H9 (cell line): ENCODE data around the gene DNAH8. TPM values are rescaled to one million over a fixed set of nuclear protein-coding genes. Genes with fewer than 3 reads are reported as not detected.

Experiments
- DNase-seq: peaks from one replicate; pipeline ENCODE4 v3.0.0-alpha.2; 2017
- H2AFZ ChIP-seq: one replicate; pipeline ENCODE4 v1.6.1; 2013; ENCODE audit warnings: mild to moderate bottlenecking, low read length, control low read depth, moderate library complexity
- H2AK5ac ChIP-seq: 2 replicates; pipeline ENCODE4 v1.6.1; 2013; ENCODE audit warnings: low read length, control low read depth, mixed read lengths; ENCODE audit not compliant: insufficient read length
- H2BK120ac ChIP-seq: one replicate; pipeline ENCODE4 v1.6.1; 2013; ENCODE audit warnings: low read depth, mild to moderate bottlenecking, low read length, control low read depth, inconsistent platforms; ENCODE audit not compliant: poor library complexity, severe bottlenecking
- H2BK12ac ChIP-seq: 2 replicates; pipeline ENCODE4 v1.6.1; 2013; ENCODE audit warnings: low read length, control low read depth, mixed read lengths, low read depth; ENCODE audit not compliant: insufficient read length
- H2BK15ac ChIP-seq: 2 replicates; pipeline ENCODE4 v1.6.1; 2013; ENCODE audit warnings: low read depth, low read length, control low read depth
- H2BK20ac ChIP-seq: one replicate; pipeline ENCODE4 v1.6.1; 2013; ENCODE audit warnings: low read depth, mild to moderate bottlenecking, low read length, control low read depth, inconsistent platforms; ENCODE audit not compliant: poor library complexity, severe bottlenecking
- H2BK5ac ChIP-seq: 2 replicates; pipeline ENCODE4 v1.6.1; 2013; ENCODE audit warnings: low read length, control low read depth, mixed read lengths; ENCODE audit not compliant: insufficient read length
- H3K14ac ChIP-seq: 2 replicates; pipeline ENCODE4 v1.6.1; 2013; ENCODE audit warnings: low read length, control low read depth; ENCODE audit not compliant: insufficient read depth
- H3K18ac ChIP-seq: 2 replicates; pipeline ENCODE4 v1.6.1; 2013; ENCODE audit warnings: low read depth, mild to moderate bottlenecking, mixed read lengths, low read length, control low read depth; ENCODE audit not compliant: insufficient read length
- H3K23ac ChIP-seq: 2 replicates; pipeline ENCODE4 v1.6.1; 2013; ENCODE audit warnings: low read length, control low read depth, mixed read lengths, low read depth; ENCODE audit not compliant: insufficient read length
- H3K23me2 ChIP-seq: 2 replicates; pipeline ENCODE4 v1.6.1; 2013; ENCODE audit warnings: low read depth, mild to moderate bottlenecking, mixed read lengths, low read length, control low read depth; ENCODE audit not compliant: insufficient read length, poor library complexity, severe bottlenecking
- H3K27ac ChIP-seq: 2 replicates; pipeline ENCODE4 v1.5.1; 2013; ENCODE audit warnings: low read length, control low read depth, mixed read lengths, low read depth; ENCODE audit not compliant: insufficient read length
- H3K27me3 ChIP-seq: 2 replicates; pipeline ENCODE4 v1.6.1; 2013; ENCODE audit warnings: low read length, control low read depth, inconsistent platforms; ENCODE audit not compliant: insufficient read depth
- H3K4ac ChIP-seq: 2 replicates; pipeline ENCODE4 v1.6.1; 2013; ENCODE audit warnings: low read depth, mild to moderate bottlenecking, control low read depth, inconsistent platforms, low read length, moderate library complexity
- H3K4me1 ChIP-seq: 2 replicates; pipeline ENCODE4 v1.6.1; 2013; ENCODE audit warnings: low read length, control low read depth, inconsistent platforms; ENCODE audit not compliant: insufficient read depth
- H3K4me2 ChIP-seq: 2 replicates; pipeline ENCODE4 v1.6.1; 2013; ENCODE audit warnings: low read length, control low read depth, mixed read lengths; ENCODE audit not compliant: insufficient read length, insufficient read depth
- H3K56ac ChIP-seq: 2 replicates; pipeline ENCODE4 v1.6.1; 2013; ENCODE audit warnings: low read depth, mild to moderate bottlenecking, mixed read lengths, low read length, control low read depth; ENCODE audit not compliant: insufficient read length
- H3K79me1 ChIP-seq: 2 replicates; pipeline ENCODE4 v1.6.1; 2013; ENCODE audit warnings: low read depth, mild to moderate bottlenecking, moderate library complexity, low read length, control low read depth, inconsistent platforms; ENCODE audit not compliant: insufficient read depth, poor library complexity, severe bottlenecking
- H3K79me2 ChIP-seq: 2 replicates; pipeline ENCODE4 v1.6.1; 2013; ENCODE audit warnings: low read length, control low read depth, inconsistent platforms; ENCODE audit not compliant: insufficient read depth
- H3K9ac ChIP-seq: 2 replicates; pipeline ENCODE4 v1.6.1; 2013; ENCODE audit warnings: low read length, control low read depth, mixed read lengths; ENCODE audit not compliant: insufficient read length; ENCODE audit errors: extremely low read depth
- H3K9me3 ChIP-seq: one replicate; pipeline ENCODE4 v1.6.1; 2013; ENCODE audit warnings: low read depth, low read length, inconsistent platforms; ENCODE audit not compliant: control insufficient read depth
- H3T11ph ChIP-seq: one replicate; pipeline ENCODE4 v1.6.1; 2013; ENCODE audit warnings: mild to moderate bottlenecking, low read length, control low read depth, inconsistent platforms
- H4K20me1 ChIP-seq: one replicate; pipeline ENCODE4 v1.6.1; 2013; ENCODE audit not compliant: control insufficient read depth, insufficient read length, insufficient read depth
- H4K5ac ChIP-seq: 2 replicates; pipeline ENCODE4 v1.6.1; 2013; ENCODE audit warnings: low read depth, mild to moderate bottlenecking, mixed read lengths, low read length, control low read depth; ENCODE audit not compliant: insufficient read length
- H4K8ac ChIP-seq: replicated peaks from 2 replicates; pipeline ENCODE4 v1.6.1; 2013; ENCODE audit warnings: low read length, control low read depth, mixed read lengths, low read depth; ENCODE audit not compliant: insufficient read length
- H4K91ac ChIP-seq: 2 replicates; pipeline ENCODE4 v1.6.1; 2013; ENCODE audit warnings: low read depth, mild to moderate bottlenecking, moderate library complexity, mixed read lengths, low read length, control low read depth; ENCODE audit not compliant: insufficient read length
- H3K27ac Mint-ChIP-seq, 3 experiments: 2 replicates in 2 of 3; 3 replicates in 1 of 3; pipeline ENCODE4 v1.8.0; 2020 to 2021; ENCODE audit warnings: mixed read lengths in 3 of 3, mild to moderate bottlenecking in 1 of 3, moderate library complexity in 1 of 3
- H3K27me3 Mint-ChIP-seq: 2 replicates; pipeline ENCODE4 v1.8.0; 2021; ENCODE audit warnings: low read depth, mild to moderate bottlenecking, moderate library complexity, mixed read lengths
- H3K36me3 Mint-ChIP-seq, 3 experiments: 2 replicates in 2 of 3; 3 replicates in 1 of 3; pipeline ENCODE4 v1.8.0; 2020 to 2021; ENCODE audit warnings: low read depth in 3 of 3, mixed read lengths in 3 of 3; ENCODE audit not compliant: insufficient read depth in 1 of 3
- H3K4me1 Mint-ChIP-seq, 2 experiments: 2 replicates each; pipeline ENCODE4 v1.8.0; 2020; ENCODE audit warnings: mixed read lengths in 2 of 2
- H3K4me3 Mint-ChIP-seq, 2 experiments: 2 replicates in 1 of 2; 3 replicates in 1 of 2; pipeline ENCODE4 v1.8.0; 2020 to 2021; ENCODE audit warnings: mild to moderate bottlenecking in 2 of 2, mixed read lengths in 2 of 2, moderate library complexity in 1 of 2
- H3K9me3 Mint-ChIP-seq, 2 experiments: 2 replicates in 1 of 2; 3 replicates in 1 of 2; pipeline ENCODE4 v1.8.0; 2020; ENCODE audit warnings: mild to moderate bottlenecking in 2 of 2, mixed read lengths in 2 of 2, moderate library complexity in 1 of 2
- CTCF ChIP-seq: fragments of 200-600 bp; sonication (generic); conservative IDR thresholded peaks from 3 replicates; pipeline ENCODE4 v1.8.0; 2021; ENCODE audit warnings: antibody characterized with exemption, mild to moderate bottlenecking
- WGBS: extraction: QIAGEN DNeasy Blood & Tissue Kit; methylation state at CpG from one replicate; pipeline ENCODE4 v1.1.7; 2013; ENCODE audit warnings: missing lambda C conversion rate, low lambda C conversion rate, mixed read lengths; ENCODE audit not compliant: insufficient read length; ENCODE audit errors: extremely low coverage; 5-methylcytosine and 5-hydroxymethylcytosine counted together
- total RNA-seq: library from RNA; stranded (reverse); gene quantifications from 2 replicates; pipeline ENCODE4 v1.2.1, GENCODE V29; 2021

Gene DNAH8
- total RNA-seq, 1 experiment from 2014 or later, result not detected

GRCh38 chr6:38720295-38720694 is 5.2 kb downstream of the DNAH8 start:
- H3K23ac ChIP-seq, result no peak overlapping the region
- no peak overlapping the region for H3K9ac ChIP-seq
- no peak overlapping the region for H4K5ac ChIP-seq
- no peaks in the 10 kb centered on the region for H3K9me3 ChIP-seq
- H3K79me1 ChIP-seq, result no peaks in the 10 kb centered on the region
- no peak overlapping the region for H3K18ac ChIP-seq
- no peak overlapping the region for H3K4me2 ChIP-seq
- no peaks in the 10 kb centered on the region for H3K23me2 ChIP-seq
- peak; percentile 71 for TF ChIP-seq CTCF
- H4K8ac ChIP-seq, result no peak overlapping the region
- Mint-ChIP-seq H3K27me3 (no peaks in the 10 kb centered on the region; the same call in 1 of the 2 replicates), H3K27ac (no peak overlapping the region), H3K9me3 (peaks cover 0 to 7% of the 10 kb centered on the region in 2 experiments; a peak in 3 of 5 replicates), H3K36me3 (peaks cover 0 to 8% (median 0%) of the 10 kb centered on the region in 3 experiments; a peak in 2 of 7 replicates), H3K4me1 (peaks cover 1% of the 10 kb centered on the region in 2 experiments; a peak in 1 of 4 replicates), H3K4me3 (no peak overlapping the region)
- no peak overlapping the region for H2BK20ac ChIP-seq
- WGBS, result no CpG with 5 or more reads among the region's 2 CpGs
- H2BK5ac ChIP-seq, result no peak overlapping the region
- no peak overlapping the region for H4K91ac ChIP-seq
- H3K4me1 ChIP-seq, result no peaks in the 10 kb centered on the region
- no peaks in the 10 kb centered on the region for H4K20me1 ChIP-seq
- H2AK5ac ChIP-seq, result no peak overlapping the region
- no peak overlapping the region for H3T11ph ChIP-seq
- no peaks in the 10 kb centered on the region for H3K79me2 ChIP-seq
- H2BK15ac ChIP-seq, result no peak overlapping the region
- no peak overlapping the region for H3K14ac ChIP-seq
- no peak overlapping the region for H3K4ac ChIP-seq
- H3K27me3 ChIP-seq, result no peaks in the 10 kb centered on the region
- H2BK120ac ChIP-seq, result no peak overlapping the region
- no peak overlapping the region for H2AFZ ChIP-seq
- H3K27ac ChIP-seq, result no peak overlapping the region
- peak; percentile 37 for DNase-seq
- H3K56ac ChIP-seq, result no peak overlapping the region
- H2BK12ac ChIP-seq, result no peak overlapping the region
